Testis (tissue), 3 donors: ENCODE data around the gene MTR. TPM values are rescaled to one million over a fixed set of nuclear protein-coding genes. Genes with fewer than 3 reads are reported as not detected.

ENCODE experiments used
- DNase-seq: peaks from one replicate; pipeline ENCODE4 v3.0.0-alpha.2; 2019
- H3K27ac ChIP-seq, 2 donors: fragments of 200-600 bp; sonication (generic); one replicate each; pipeline ENCODE4 v1.5.1; 2019
- H3K27me3 ChIP-seq: fragments of 200-600 bp; sonication (generic); one replicate; pipeline ENCODE4 v1.5.1; 2019
- H3K36me3 ChIP-seq: fragments of 200-600 bp; sonication (generic); one replicate; pipeline ENCODE4 v1.5.1; 2017; ENCODE audit warnings: low read depth; ENCODE audit errors: missing control alignments
- H3K4me1 ChIP-seq: fragments of 200-600 bp; sonication (generic); one replicate; pipeline ENCODE4 v1.5.1; 2019
- H3K4me3 ChIP-seq, 2 donors: fragments of 200-600 bp; sonication (generic); one replicate each; pipeline ENCODE4 v1.5.1; 2017 to 2019
- H3K9me3 ChIP-seq: fragments of 200-600 bp; sonication (generic); one replicate; pipeline ENCODE4 v1.5.1; 2017
- POLR2A ChIP-seq: fragments of 450-650 bp; IDR thresholded peaks from one replicate; pipeline ENCODE4 v1.6.1; 2017; ENCODE audit warnings: antibody characterized with exemption, mild to moderate bottlenecking, moderate library complexity
- WGBS, 2 donors: methylation state at CpG; one replicate each; pipeline ENCODE4 v1.1.5; 2018; 5-methylcytosine and 5-hydroxymethylcytosine counted together
- intact Hi-C: fragments of 100-400 bp; cut with DNase I; formaldehyde crosslinking; loops from one replicate; pipeline ENCODE4 v1.15.1; 2023; ENCODE audit warnings: low total_unique reads
- polyA plus RNA-seq: library from polyadenylated mRNA; stranded (reverse); fragments of 350-450 nt; fragmentation: Illumina TruSeq; extraction: RNeasy Lipid Tissue Mini Kit (QIAGEN cat#74804); gene quantifications from one replicate; pipeline ENCODE4 v1.2.3, GENCODE V29; 2014; ENCODE audit warnings: low read depth, low replicate concordance; ENCODE audit not compliant: insufficient read depth
- total RNA-seq, 2 donors: library from RNA; depleted of rRNA; stranded (reverse); fragments of >200 nt; gene quantifications; one replicate each; pipeline ENCODE4 v1.2.3, GENCODE V29; 2016
- TF ChIP-seq, protein P1 (sequence below), 3 experiments: fragments of 450-650 bp in 2 of 3; fragments of 200-600 bp in 1 of 3; sonication (generic) in 1 of 3; IDR thresholded peaks; one replicate each; pipeline ENCODE4 v1.5.1; 2016 to 2019; ENCODE audit warnings: antibody characterized with exemption in 3 of 3, mild to moderate bottlenecking in 2 of 3, moderate library complexity in 1 of 3

The MTR gene
- total and polyA plus RNA-seq, 3 donors from 2014 or later: 23.4 to 65.4 (median 54.0) TPM

DNA sequence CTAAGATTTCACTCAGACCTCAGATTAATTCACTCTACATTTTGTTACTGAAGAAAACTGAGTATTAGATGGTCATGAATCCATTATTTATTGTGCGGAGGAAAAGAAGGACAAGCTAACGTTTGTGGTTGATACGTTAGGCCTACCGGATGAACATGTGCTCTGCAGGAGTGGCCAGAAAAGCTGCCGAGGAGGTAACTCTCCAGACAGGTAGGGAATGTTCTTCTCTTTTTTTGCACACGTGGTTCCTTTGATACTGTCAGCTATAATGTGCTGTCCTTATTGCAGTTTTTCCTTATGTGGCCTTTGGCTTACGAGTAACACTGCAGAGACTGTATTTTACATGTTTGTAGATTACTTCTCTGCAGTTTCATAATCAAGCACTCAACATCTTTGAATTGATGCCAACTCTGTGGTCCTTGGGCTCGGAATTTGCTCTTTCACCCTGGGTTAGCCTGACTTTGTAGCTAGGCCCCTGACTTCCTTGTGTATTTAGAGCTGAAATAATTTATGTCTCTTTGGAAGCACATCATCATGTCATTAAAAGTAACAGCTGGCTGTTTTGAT is 13.6 kb downstream of the MTR start:
- Histone ChIP-seq H3K4me1 (peaks cover 3% of the 10 kb centered on the region), H3K9me3 (no peaks in the 10 kb centered on the region), H3K36me3 (no peaks in the 10 kb centered on the region), H3K27me3 (no peaks in the 10 kb centered on the region), H3K27ac (no peak overlapping the region), H3K4me3 (no peak overlapping the region)
- no peak for DNase-seq
- WGBS, 2 donors: 63 to 76% methylated on average over 8 of the region's 8 CpGs
- TF ChIP-seq, protein P1, sequence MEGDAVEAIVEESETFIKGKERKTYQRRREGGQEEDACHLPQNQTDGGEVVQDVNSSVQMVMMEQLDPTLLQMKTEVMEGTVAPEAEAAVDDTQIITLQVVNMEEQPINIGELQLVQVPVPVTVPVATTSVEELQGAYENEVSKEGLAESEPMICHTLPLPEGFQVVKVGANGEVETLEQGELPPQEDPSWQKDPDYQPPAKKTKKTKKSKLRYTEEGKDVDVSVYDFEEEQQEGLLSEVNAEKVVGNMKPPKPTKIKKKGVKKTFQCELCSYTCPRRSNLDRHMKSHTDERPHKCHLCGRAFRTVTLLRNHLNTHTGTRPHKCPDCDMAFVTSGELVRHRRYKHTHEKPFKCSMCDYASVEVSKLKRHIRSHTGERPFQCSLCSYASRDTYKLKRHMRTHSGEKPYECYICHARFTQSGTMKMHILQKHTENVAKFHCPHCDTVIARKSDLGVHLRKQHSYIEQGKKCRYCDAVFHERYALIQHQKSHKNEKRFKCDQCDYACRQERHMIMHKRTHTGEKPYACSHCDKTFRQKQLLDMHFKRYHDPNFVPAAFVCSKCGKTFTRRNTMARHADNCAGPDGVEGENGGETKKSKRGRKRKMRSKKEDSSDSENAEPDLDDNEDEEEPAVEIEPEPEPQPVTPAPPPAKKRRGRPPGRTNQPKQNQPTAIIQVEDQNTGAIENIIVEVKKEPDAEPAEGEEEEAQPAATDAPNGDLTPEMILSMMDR (IDR thresholded peaks at IDR 0.05): no peak
- no peak for TF ChIP-seq POLR2A
- intact Hi-C loops: no loop called here

DNA sequence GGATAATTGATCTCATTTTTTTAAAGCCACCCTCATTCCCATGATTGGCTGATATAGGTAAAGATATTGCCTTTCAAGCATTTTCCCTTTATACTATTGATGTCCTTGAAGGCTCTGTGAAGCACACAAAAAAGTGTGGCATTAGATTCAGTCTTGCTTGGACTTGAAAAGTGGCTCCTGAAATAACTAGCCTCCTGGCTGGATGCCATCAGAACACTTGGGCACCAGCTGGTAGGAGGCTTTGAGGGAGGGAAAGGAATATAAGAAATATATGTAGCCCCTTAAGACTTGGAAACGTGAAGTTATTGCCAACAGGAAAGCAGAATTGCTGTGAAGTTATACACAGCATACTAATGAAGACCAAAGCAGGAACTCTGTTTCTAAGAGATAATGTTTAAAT is 14.1 kb downstream of the MTR start:
- intact Hi-C loops: no loop called here
- 67 to 74% methylated on average over 1 of the region's 1 CpG for WGBS, 2 donors
- H3K9me3 ChIP-seq: no peaks in the 10 kb centered on the region
- DNase-seq: no peak
- H3K27me3 ChIP-seq: no peaks in the 10 kb centered on the region
- no peaks in the 10 kb centered on the region for H3K36me3 ChIP-seq
- no peak overlapping the region for H3K4me3 ChIP-seq
- H3K4me1 ChIP-seq: peaks cover 3% of the 10 kb centered on the region
- TF ChIP-seq, protein P1 (IDR thresholded peaks at IDR 0.05): no peak
- TF ChIP-seq POLR2A: no peak
- no peak overlapping the region for H3K27ac ChIP-seq

DNA sequence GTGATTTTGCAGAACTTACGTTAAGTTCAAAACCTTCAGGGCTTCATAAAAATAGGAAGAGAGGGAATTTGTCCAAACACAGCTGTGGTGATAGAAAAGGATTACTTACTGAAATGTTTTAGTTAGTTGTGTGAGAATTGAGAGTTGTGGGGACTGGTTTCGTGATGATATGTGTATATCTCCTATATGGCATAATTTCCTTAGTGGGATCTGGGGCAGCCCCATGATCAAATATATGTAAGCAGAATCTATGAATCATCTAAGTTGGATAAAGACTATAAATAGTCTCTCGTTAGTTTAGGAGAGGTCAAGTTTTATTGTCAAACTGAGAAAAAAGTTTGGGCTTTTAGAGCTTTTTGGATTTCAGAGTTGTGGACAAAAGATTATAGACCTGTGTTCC is 14.9 kb downstream of the MTR start:
- Histone ChIP-seq H3K27me3 (no peaks in the 10 kb centered on the region), H3K9me3 (no peaks in the 10 kb centered on the region), H3K36me3 (no peaks in the 10 kb centered on the region), H3K27ac (no peak overlapping the region), H3K4me3 (no peak overlapping the region), H3K4me1 (peaks cover 3% of the 10 kb centered on the region)
- intact Hi-C loops: no loop called here
- no peak for DNase-seq
- TF ChIP-seq POLR2A: no peak
- TF ChIP-seq, protein P1 (IDR thresholded peaks at IDR 0.05): no peak
- WGBS, 2 donors: 91 to 93% methylated on average over 3 of the region's 3 CpGs

DNA sequence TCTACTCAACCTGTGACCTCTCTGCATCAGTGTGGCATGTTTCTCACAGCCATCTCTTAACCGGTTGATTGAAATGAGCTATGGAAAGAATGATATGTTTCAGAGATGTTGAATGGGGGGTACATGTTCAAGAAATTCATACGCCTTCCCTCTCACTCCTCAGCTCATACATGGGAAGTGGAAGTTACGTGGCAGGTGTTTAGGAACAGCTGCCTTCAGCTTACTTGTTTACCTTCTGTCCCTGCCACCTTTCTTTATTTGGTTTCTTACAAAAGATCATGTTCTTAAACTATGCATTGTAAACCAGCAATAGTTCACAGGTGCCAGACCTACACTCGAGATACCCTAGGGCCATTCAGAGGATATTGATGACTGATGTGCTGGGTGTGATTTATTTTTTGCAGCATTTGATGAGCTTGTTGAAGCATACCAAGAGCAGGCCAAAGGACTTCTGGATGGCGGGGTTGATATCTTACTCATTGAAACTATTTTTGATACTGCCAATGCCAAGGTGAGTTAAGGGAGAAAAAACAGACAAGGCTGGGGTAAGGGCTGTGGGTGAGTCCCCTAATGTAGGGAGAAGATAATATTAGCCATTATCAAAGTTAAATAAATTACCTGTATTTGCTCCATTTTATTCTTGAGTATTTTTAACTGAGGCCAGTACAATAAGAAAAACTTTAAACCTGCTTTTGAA is 17.4 kb downstream of the MTR start:
- H3K27me3 ChIP-seq: no peaks in the 10 kb centered on the region
- H3K4me3 ChIP-seq: no peak overlapping the region
- H3K36me3 ChIP-seq: no peaks in the 10 kb centered on the region
- no peaks in the 10 kb centered on the region for H3K9me3 ChIP-seq
- H3K27ac ChIP-seq: no peak overlapping the region
- WGBS, 2 donors: 91 to 93% methylated on average over 5 of the region's 5 CpGs
- intact Hi-C loops: no loop called here
- no peak for DNase-seq
- H3K4me1 ChIP-seq: peaks cover 3% of the 10 kb centered on the region
- no peak for TF ChIP-seq POLR2A
- TF ChIP-seq, protein P1 (IDR thresholded peaks at IDR 0.05): no peak

DNA sequence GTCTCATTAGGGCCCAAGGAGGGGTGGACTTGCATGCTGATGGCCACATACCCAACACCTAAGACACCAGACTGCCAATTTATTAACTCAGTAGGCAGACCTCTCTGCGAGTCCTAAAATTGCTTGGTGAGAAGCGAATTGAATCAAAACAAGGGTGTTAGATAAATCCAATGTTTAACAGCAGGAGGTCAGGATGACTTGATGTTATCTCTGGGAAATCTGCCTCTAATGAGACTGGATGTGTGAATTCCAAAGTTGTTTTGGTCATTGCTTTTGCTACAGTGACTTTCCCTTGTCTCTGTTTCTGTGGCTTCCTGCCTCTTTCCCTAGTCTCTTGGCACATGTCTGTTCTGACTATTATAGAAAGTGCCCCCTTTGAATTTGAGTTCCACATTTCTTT is 20.8 kb downstream of the MTR start:
- DNase-seq: no peak
- TF ChIP-seq, protein P1 (IDR thresholded peaks at IDR 0.05): no peak
- no peak for TF ChIP-seq POLR2A
- WGBS, 2 donors: 89 to 96% methylated on average over 2 of the region's 2 CpGs
- H3K36me3 ChIP-seq: no peaks in the 10 kb centered on the region
- no peaks in the 10 kb centered on the region for H3K9me3 ChIP-seq
- no peaks in the 10 kb centered on the region for H3K27me3 ChIP-seq
- no peak overlapping the region for H3K4me3 ChIP-seq
- H3K27ac ChIP-seq: no peak overlapping the region
- intact Hi-C loops: no loop called here
- peaks cover 3% of the 10 kb centered on the region for H3K4me1 ChIP-seq
